GM12878 (cell line): ENCODE results near the gene PGRMC1.

ENCODE experiments used
- EGR1 ChIP-seq, 2 experiments: IDR thresholded peaks; 1 replicate in 1 of 2; 2 replicates in 1 of 2; pipeline ENCODE4 v1.6.1; 2011 to 2012; ENCODE audit warnings: low read depth in 2 of 2, low read length in 2 of 2, borderline replicate concordance in 1 of 2, mild to moderate bottlenecking in 1 of 2, moderate library complexity in 1 of 2
- IRF3 ChIP-seq: fragments of 450-650 bp; IDR thresholded peaks from 2 replicates; pipeline ENCODE4 v1.6.1; 2014; ENCODE audit warnings: mild to moderate bottlenecking
- JUNB ChIP-seq: IDR thresholded peaks from 2 replicates; pipeline ENCODE4 v1.6.1; 2016; ENCODE audit warnings: antibody characterized with exemption, mild to moderate bottlenecking
- MXI1 ChIP-seq: fragments of 150-350 bp; IDR thresholded peaks from 2 replicates; pipeline ENCODE4 v1.6.1; 2011; ENCODE audit warnings: low read depth, mild to moderate bottlenecking, inconsistent platforms, low read length, improper control_type of control experiment
- NFIC ChIP-seq: IDR thresholded peaks from 2 replicates; pipeline ENCODE4 v1.6.1; 2012; ENCODE audit warnings: low read depth, mild to moderate bottlenecking, inconsistent platforms, low read length, moderate library complexity
- PKNOX1 ChIP-seq: fragments of 450-650 bp; IDR thresholded peaks from 2 replicates; pipeline ENCODE4 v1.6.1; 2016; ENCODE audit warnings: mild to moderate bottlenecking
- POLR2A ChIP-seq: IDR thresholded peaks from 2 replicates; pipeline ENCODE4 v1.6.1; 2011; ENCODE audit warnings: low read depth, mild to moderate bottlenecking, low read length
- RAD21 ChIP-seq: IDR thresholded peaks from 2 replicates; pipeline ENCODE4 v1.6.1; 2011; ENCODE audit warnings: mild to moderate bottlenecking, low read depth, low read length, moderate library complexity; ENCODE audit not compliant: insufficient read depth
- SMC3 ChIP-seq: IDR thresholded peaks from 2 replicates; pipeline ENCODE4 v1.6.1; 2011; ENCODE audit warnings: low read length, improper control_type of control experiment, borderline replicate concordance
- SUZ12 ChIP-seq: fragments of 200-600 bp; sonication (generic); IDR thresholded peaks from one replicate; pipeline ENCODE4 v1.6.1; 2018; ENCODE audit warnings: antibody characterized with exemption, mild to moderate bottlenecking; ENCODE audit not compliant: unreplicated experiment
- ZBTB4 ChIP-seq: fragments of 450-650 bp; formaldehyde crosslinking; IDR thresholded peaks from 2 replicates; pipeline ENCODE4 v1.4.0; 2022; ENCODE audit warnings: mild to moderate bottlenecking, moderate library complexity
- ZNF274 ChIP-seq: IDR thresholded peaks from one replicate; pipeline ENCODE4 v1.8.0; 2011; ENCODE audit not compliant: insufficient read length, insufficient read depth
- TF ChIP-seq, protein P1 (sequence below): IDR thresholded peaks from 2 replicates; pipeline ENCODE4 v1.6.1; 2012; ENCODE audit warnings: low read depth, low read length, improper control_type of control experiment
- TF ChIP-seq, protein P2 (sequence below), 3 experiments: IDR thresholded peaks in 2 of 3; conservative IDR thresholded peaks in 1 of 3; 2 replicates each; pipeline ENCODE4 v1.5.1; 2011; ENCODE audit warnings: low read depth in 3 of 3, low read length in 3 of 3, mild to moderate bottlenecking in 3 of 3, control low read depth in 2 of 3, moderate library complexity in 2 of 3, inconsistent platforms in 1 of 3, mixed read lengths in 1 of 3; ENCODE audit not compliant: control insufficient read depth in 2 of 3, insufficient read depth in 1 of 3; ENCODE audit errors: extremely low read depth in 1 of 3

DNA sequence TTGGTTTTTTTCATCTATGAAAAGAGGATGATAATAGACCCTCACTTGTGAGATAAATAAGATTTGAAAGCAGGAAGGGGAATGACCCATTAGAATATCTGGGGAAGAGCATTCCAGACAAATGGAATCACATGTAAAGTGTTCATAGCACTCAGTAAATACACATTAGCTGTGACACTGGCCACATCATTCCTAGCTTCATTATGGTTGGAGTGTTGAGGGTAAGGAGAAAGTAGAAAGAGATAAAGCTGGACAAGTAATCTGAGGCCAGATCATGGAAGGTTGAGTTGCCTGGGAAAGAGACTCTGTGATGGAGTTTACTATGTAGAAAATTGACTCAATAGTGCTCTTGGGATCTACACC, 6.9 kb upstream of the PGRMC1 start:
- no peak for TF ChIP-seq RAD21
- no peak for TF ChIP-seq ZBTB4 (CRISPR knock-in tag)
- TF ChIP-seq NFIC: no peak
- TF ChIP-seq IRF3: no peak
- TF ChIP-seq, protein P1, sequence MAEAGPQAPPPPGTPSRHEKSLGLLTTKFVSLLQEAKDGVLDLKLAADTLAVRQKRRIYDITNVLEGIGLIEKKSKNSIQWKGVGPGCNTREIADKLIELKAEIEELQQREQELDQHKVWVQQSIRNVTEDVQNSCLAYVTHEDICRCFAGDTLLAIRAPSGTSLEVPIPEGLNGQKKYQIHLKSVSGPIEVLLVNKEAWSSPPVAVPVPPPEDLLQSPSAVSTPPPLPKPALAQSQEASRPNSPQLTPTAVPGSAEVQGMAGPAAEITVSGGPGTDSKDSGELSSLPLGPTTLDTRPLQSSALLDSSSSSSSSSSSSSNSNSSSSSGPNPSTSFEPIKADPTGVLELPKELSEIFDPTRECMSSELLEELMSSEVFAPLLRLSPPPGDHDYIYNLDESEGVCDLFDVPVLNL: no peak
- TF ChIP-seq POLR2A: no peak
- no peak for TF ChIP-seq EGR1 (IDR thresholded peaks at IDR 0.05; ENCODE audit: borderline replicate concordance in 1 of 2, low read depth in 2 of 2, low read length in 2 of 2)
- TF ChIP-seq SUZ12: no peak
- no peak for TF ChIP-seq JUNB
- TF ChIP-seq, protein P2, sequence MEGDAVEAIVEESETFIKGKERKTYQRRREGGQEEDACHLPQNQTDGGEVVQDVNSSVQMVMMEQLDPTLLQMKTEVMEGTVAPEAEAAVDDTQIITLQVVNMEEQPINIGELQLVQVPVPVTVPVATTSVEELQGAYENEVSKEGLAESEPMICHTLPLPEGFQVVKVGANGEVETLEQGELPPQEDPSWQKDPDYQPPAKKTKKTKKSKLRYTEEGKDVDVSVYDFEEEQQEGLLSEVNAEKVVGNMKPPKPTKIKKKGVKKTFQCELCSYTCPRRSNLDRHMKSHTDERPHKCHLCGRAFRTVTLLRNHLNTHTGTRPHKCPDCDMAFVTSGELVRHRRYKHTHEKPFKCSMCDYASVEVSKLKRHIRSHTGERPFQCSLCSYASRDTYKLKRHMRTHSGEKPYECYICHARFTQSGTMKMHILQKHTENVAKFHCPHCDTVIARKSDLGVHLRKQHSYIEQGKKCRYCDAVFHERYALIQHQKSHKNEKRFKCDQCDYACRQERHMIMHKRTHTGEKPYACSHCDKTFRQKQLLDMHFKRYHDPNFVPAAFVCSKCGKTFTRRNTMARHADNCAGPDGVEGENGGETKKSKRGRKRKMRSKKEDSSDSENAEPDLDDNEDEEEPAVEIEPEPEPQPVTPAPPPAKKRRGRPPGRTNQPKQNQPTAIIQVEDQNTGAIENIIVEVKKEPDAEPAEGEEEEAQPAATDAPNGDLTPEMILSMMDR (IDR thresholded peaks at IDR 0.05 in 2 of 3, conservative IDR thresholded peaks at IDR 0.05 in 1 of 3; ENCODE audit: control insufficient read depth in 2 of 3, extremely low read depth in 1 of 3, insufficient read depth in 1 of 3, low read depth in 3 of 3, low read length in 3 of 3): no peak
- no peak for TF ChIP-seq PKNOX1
- TF ChIP-seq MXI1: no peak
- no peak for TF ChIP-seq SMC3
- TF ChIP-seq ZNF274: no peak
